B cell (primary cell): ENCODE measurements around the gene ACACB.

Source experiments
- CTCF ChIP-seq: fragments of 200-600 bp; IDR thresholded peaks from one replicate; pipeline ENCODE4 v1.8.0; 2022; ENCODE audit warnings: antibody characterized with exemption, mild to moderate bottlenecking
- EZH2 ChIP-seq: IDR thresholded peaks from 2 replicates; pipeline ENCODE4 v1.6.1; 2012; ENCODE audit warnings: borderline replicate concordance, low read depth, mild to moderate bottlenecking, moderate library complexity, low read length; ENCODE audit not compliant: insufficient read depth, poor library complexity, severe bottlenecking

- TF ChIP-seq CTCF (no peak), EZH2 (no peak)
Observed at GRCh38 chr12:109153821-109154441, 37.5 kb downstream of the ACACB start.
